Thoracic aorta endothelial cell (primary cell): Measurements from ENCODE around the gene MARVELD1. TPM values are rescaled to one million over a fixed set of nuclear protein-coding genes. Genes with fewer than 3 reads are reported as not detected.

Experiments used
- total RNA-seq: library from RNA; depleted of rRNA; stranded (reverse); fragments of >200 nt; gene quantifications from 2 replicates; pipeline ENCODE4 v1.2.3, GENCODE V29; 2012

The MARVELD1 gene
- total RNA-seq: 40.8 and 47.6 TPM in 2 replicates

DNA sequence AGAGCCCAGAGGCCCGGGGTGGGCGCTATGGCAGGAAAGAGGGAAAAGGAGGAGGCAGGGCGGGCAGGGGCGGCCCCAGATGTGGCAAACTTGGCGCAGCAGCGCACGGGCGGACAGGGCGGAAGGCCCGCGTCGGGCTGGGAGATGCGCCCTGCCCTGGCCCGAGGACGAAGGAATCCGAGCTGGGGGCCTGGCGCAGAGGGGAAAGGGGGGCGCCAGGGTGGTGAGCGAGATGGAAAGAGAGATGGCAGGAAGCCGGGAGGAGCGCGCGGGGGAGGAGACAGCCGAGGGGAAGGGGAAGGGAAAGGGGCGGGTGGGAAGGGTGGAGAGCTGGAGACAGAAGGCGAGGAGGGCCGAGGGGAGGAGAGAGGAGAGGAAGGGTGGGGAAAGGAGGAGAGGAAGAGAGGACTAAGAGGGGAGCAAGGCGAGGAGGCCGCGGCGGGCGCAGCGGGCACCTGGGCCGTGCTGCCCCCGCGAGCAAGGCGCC, at the start of gene MARVELD1:
Gene MARVELD1 (plus strand): TSS at position 392 of the 487 bp plus-strand sequence. CDS start 147 bp downstream, outside the sequence.

DNA sequence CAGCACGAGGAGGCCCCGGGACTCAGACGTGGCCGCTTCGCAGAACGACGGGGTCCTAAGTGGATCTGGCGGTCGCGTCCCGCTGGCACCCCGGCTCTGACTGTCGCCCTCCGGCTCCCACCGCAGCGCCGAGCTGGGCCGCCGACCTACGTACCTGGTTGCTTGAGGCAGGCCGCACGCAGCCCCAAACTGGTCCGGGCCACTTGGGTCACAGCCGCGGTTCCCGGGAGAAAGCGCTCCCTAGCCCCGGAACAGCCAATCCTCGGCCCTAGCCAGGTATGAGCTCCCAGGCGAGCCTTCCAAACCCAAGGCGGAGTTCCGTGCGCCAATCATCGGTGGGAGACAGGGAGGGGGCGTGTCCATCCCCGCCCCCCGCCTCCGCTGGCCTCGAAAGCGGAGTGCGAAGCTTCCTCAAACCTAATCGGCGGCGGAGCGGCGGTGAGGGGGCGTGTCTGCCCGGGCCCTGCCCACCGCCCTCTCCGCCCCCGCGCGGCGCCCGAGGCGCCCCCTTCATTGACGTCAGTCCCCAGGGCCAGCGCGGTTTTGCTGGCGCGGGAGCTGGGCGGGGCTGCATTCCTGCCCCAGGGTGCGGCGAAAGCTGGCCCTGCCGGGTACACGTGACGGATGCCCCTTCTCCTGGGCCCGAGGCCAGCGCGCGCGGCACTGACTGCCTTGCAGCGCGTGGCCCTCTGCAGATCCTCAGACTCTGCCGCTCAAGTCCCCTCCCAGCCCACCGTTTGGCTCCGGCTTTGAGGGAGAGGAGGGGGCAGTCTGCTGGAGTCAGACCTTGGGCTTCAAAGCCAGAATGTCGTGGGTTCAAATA, 26.4 kb upstream of the MARVELD1 start, which contains the start of gene AVPI1:
Gene AVPI1 (minus strand): TSS at position 280 of the 823 bp plus-strand sequence. CDS start 7,336 bp downstream, outside the sequence.

GRCh38 chr10:97736902-97737769, 23.6 kb downstream of the MARVELD1 start, which contains the start of gene ZFYVE27:
TSS of gene ZFYVE27 (plus strand) at chr10:97737128. CDS start at chr10:97738478, 1,350 bp downstream.

Other genes starting within 250 kb of the MARVELD1 start
- gene MMS19, start 215.3 kb upstream of the MARVELD1 start, total RNA-seq: 112 and 125 TPM in 2 replicates
- 38.1 and 42.4 TPM in 2 replicates for gene UBTD1, start 214.8 kb upstream of the MARVELD1 start, total RNA-seq
- 0.27 and 1.2 TPM in 2 replicates for gene ANKRD2, start 141.0 kb upstream of the MARVELD1 start, total RNA-seq
- gene HOGA1, start 129.3 kb upstream of the MARVELD1 start, total RNA-seq: 0.27 and 0.36 TPM in 2 replicates
- 0.29 TPM in 1 of 2 replicates, not detected in the other for gene C10orf62, start 124.0 kb upstream of the MARVELD1 start, total RNA-seq
- gene MORN4, start 80.2 kb upstream of the MARVELD1 start, total RNA-seq: 3.9 and 4.3 TPM in 2 replicates
- 16.2 and 22.6 TPM in 2 replicates for gene PI4K2A, start 73.1 kb upstream of the MARVELD1 start, total RNA-seq
- gene AVPI1, start 26.5 kb upstream of the MARVELD1 start, total RNA-seq: 1.9 and 2.9 TPM in 2 replicates
- 17.2 and 17.8 TPM in 2 replicates for gene ZFYVE27, start 23.4 kb downstream of the MARVELD1 start, total RNA-seq
- gene SFRP5, start 58.3 kb downstream of the MARVELD1 start, total RNA-seq: not detected in 2 replicates
- gene GOLGA7B, start 136.1 kb downstream of the MARVELD1 start, total RNA-seq: not detected in 2 replicates